ENCODE data around the gene P2RY10. TPM values are rescaled to one million over a fixed set of nuclear protein-coding genes. Genes with fewer than 3 reads are reported as not detected.

P2RY10 gene, protein sequence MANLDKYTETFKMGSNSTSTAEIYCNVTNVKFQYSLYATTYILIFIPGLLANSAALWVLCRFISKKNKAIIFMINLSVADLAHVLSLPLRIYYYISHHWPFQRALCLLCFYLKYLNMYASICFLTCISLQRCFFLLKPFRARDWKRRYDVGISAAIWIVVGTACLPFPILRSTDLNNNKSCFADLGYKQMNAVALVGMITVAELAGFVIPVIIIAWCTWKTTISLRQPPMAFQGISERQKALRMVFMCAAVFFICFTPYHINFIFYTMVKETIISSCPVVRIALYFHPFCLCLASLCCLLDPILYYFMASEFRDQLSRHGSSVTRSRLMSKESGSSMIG
- total RNA-seq (2021), result not detected in 2 replicates
- Bru-seq, nascent RNA, result percentile 11 among the genes with signal in this experiment
- BruChase-seq, experiment 1, labeled RNA remaining after a 2-hour chase, result percentile 14 among the genes with signal in this experiment
- BruChase-seq, experiment 2, labeled RNA remaining after a 6-hour chase, result not detected
- long read RNA-seq, result 0 reads

DNA sequence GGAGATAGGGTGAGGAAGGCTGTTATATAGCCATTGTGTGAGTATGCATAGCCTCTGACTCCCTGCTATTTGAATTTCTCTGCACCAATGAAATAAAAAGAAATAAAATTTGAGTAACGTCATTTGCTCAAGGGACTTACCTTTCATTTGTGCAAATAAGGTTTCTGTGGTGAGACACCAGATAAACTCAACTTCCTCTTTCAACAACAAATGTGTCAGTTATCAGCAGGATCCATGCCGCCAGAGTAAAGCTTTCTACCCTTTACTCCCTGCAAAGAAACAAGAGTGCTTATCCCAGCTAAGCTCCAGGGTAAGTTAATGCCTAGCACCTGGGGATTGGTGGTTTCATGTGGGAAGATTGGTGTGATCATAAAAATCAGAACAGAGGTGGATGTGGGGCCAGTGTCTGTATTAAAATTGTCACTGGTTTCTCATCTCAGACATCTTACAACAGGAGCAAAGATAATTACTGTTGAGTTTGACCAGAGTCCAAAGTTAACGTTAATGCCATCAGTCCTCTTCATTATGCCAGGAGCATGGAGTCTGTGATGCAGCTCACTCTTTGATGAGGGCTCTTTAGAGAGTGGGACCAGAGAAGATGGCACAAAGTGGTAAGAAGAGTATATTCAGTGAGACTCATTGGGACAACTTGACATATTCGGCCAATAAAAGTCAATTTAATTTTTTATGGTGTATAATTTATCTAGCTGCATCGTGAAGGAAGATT is at the start of gene P2RY10:
Gene P2RY10, plus strand, starts transcription at position 206 of the 727 bp plus-strand sequence. CDS start 15,130 bp downstream, outside the sequence.
- Histone ChIP-seq H3K4me2 (no peak within 1 kb of the TSS), H3K9me2 (ENCODE audit: insufficient read depth) (no peaks in the 10 kb centered on the region), H3F3A (ENCODE audit: insufficient read depth, low read depth) (no peaks in the 10 kb centered on the region), H3K36me3 (ENCODE audit: low read depth) (no peaks in the 10 kb centered on the region), H3K4me3 (no peak within 1 kb of the TSS), H3K79me2 (ENCODE audit: low read depth) (no peaks in the 10 kb centered on the region), H2AFZ (no peak within 1 kb of the TSS), H3K27me3 (ENCODE audit: insufficient read depth, low read depth) (no peaks in the 10 kb centered on the region), H3K27ac (no peak within 1 kb of the TSS), H4K20me1 (ENCODE audit: insufficient read depth) (no peaks in the 10 kb centered on the region), H3K9me3 (ENCODE audit: insufficient read depth, low read depth) (no peaks in the 10 kb centered on the region), H3K4me1 (replicated peaks; ENCODE audit: insufficient read depth) (no peaks in the 10 kb centered on the region)
- CTCF ChIA-PET, result no interaction called here
- intact Hi-C loops (cut with micrococcal nuclease; ENCODE audit: unreplicated experiment), result no loop called here
- POLR2A ChIA-PET (ENCODE audit: unreplicated experiment), result no interaction called here
- no peak for TF ChIP-seq EZH2 (IDR thresholded peaks at IDR 0.05; ENCODE audit: low read depth)
- TF ChIP-seq, protein P1, sequence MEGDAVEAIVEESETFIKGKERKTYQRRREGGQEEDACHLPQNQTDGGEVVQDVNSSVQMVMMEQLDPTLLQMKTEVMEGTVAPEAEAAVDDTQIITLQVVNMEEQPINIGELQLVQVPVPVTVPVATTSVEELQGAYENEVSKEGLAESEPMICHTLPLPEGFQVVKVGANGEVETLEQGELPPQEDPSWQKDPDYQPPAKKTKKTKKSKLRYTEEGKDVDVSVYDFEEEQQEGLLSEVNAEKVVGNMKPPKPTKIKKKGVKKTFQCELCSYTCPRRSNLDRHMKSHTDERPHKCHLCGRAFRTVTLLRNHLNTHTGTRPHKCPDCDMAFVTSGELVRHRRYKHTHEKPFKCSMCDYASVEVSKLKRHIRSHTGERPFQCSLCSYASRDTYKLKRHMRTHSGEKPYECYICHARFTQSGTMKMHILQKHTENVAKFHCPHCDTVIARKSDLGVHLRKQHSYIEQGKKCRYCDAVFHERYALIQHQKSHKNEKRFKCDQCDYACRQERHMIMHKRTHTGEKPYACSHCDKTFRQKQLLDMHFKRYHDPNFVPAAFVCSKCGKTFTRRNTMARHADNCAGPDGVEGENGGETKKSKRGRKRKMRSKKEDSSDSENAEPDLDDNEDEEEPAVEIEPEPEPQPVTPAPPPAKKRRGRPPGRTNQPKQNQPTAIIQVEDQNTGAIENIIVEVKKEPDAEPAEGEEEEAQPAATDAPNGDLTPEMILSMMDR (conservative IDR thresholded peaks at IDR 0.05), result no peak
- BruUV-seq (replicated peaks), result no TSS peak
- DNase-seq, result no peak

DNA sequence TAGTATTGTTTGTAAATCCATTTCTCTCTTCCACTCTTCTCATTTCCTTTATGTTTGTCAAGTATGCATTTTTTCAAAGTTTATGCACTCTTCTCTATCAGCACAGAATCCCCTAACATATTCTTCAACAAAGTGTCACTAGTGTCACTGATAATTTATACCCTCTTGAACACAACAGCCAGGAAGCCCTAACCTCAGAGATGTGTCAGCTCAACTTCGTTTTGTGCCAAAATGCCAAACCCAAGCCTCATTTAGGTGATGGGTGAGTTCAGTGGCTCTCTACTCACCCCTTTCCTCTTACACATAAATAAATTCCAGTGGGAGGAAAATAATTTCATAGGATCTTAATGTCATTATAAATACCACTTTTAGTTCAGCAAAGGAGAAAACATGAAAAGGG is 22.4 kb upstream of the P2RY10 start:
- no peaks in the 10 kb centered on the region for H3K36me3 ChIP-seq (ENCODE audit: low read depth)
- H3F3A ChIP-seq (ENCODE audit: insufficient read depth, low read depth), result no peaks in the 10 kb centered on the region
- intact Hi-C loops (cut with micrococcal nuclease; ENCODE audit: unreplicated experiment), result no loop called here
- H3K79me2 ChIP-seq (ENCODE audit: low read depth), result no peaks in the 10 kb centered on the region
- TF ChIP-seq EZH2 (IDR thresholded peaks at IDR 0.05; ENCODE audit: low read depth), result no peak
- TF ChIP-seq, protein P1 (conservative IDR thresholded peaks at IDR 0.05), result no peak
- H2AFZ ChIP-seq, result no peak overlapping the region
- no peaks in the 10 kb centered on the region for H4K20me1 ChIP-seq (ENCODE audit: insufficient read depth)
- POLR2A ChIA-PET (ENCODE audit: unreplicated experiment), result no interaction called here
- H3K9me3 ChIP-seq (ENCODE audit: insufficient read depth, low read depth), result no peaks in the 10 kb centered on the region
- H3K27ac ChIP-seq, result no peak overlapping the region
- H3K27me3 ChIP-seq (ENCODE audit: insufficient read depth, low read depth), result no peaks in the 10 kb centered on the region
- no peak overlapping the region for H3K4me3 ChIP-seq
- no peaks in the 10 kb centered on the region for H3K9me2 ChIP-seq (ENCODE audit: insufficient read depth)
- BruUV-seq (replicated peaks), result no TSS peak
- no peak for DNase-seq
- CTCF ChIA-PET, result no interaction called here
- no peaks in the 10 kb centered on the region for H3K4me1 ChIP-seq (replicated peaks; ENCODE audit: insufficient read depth)
- no peak overlapping the region for H3K4me2 ChIP-seq

DNA sequence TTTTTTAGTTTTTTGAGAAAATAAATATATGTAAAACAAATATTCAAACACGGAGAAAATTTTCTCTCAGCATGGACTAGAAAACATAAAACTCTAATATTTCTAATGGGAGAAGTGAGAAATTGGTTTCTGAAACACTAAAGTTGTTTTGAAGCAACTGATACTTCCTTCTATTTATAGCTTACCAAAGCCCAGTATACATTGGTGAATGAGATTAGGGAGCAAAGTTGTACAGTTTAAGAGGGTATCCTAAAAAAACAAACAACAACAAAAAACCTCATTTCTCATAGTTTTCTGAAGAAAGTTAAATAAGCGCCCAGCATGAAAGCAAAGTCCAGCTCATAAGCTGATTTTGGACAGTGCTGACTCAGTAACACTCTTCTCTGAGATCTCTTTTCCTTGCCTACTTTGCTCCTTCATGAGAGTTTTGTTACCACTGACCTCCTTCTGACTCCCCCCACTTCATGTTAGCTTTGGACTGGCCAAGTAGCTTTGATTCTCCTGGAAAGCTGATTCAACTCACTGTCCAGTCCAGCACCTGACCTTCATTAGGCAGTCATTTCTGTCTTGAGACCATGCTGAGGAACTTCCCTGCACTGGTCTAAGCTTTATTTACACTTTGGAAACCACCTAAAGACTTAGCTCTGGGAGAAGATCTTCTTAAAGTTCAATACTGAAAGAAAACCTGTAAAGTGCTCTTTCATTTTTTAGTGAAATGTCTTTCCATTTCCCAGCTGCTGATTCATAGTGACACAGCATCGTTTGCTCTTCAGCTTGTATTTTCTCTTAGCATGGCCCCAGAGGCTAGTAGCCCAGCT is 21.8 kb upstream of the P2RY10 start:
- POLR2A ChIA-PET (ENCODE audit: unreplicated experiment), result no interaction called here
- Histone ChIP-seq H3K4me2 (no peak overlapping the region), H3K36me3 (ENCODE audit: low read depth) (no peaks in the 10 kb centered on the region), H3K27me3 (ENCODE audit: insufficient read depth, low read depth) (no peaks in the 10 kb centered on the region), H3K27ac (no peak overlapping the region), H2AFZ (no peak overlapping the region), H3K4me1 (replicated peaks; ENCODE audit: insufficient read depth) (no peaks in the 10 kb centered on the region), H3K79me2 (ENCODE audit: low read depth) (no peaks in the 10 kb centered on the region), H3K9me3 (ENCODE audit: insufficient read depth, low read depth) (no peaks in the 10 kb centered on the region), H3K4me3 (no peak overlapping the region), H4K20me1 (ENCODE audit: insufficient read depth) (no peaks in the 10 kb centered on the region), H3K9me2 (ENCODE audit: insufficient read depth) (no peaks in the 10 kb centered on the region), H3F3A (ENCODE audit: insufficient read depth, low read depth) (no peaks in the 10 kb centered on the region)
- DNase-seq, result no peak
- CTCF ChIA-PET, result no interaction called here
- no peak for TF ChIP-seq EZH2 (IDR thresholded peaks at IDR 0.05; ENCODE audit: low read depth)
- TF ChIP-seq, protein P1 (conservative IDR thresholded peaks at IDR 0.05), result no peak
- no TSS peak for BruUV-seq (replicated peaks)
- intact Hi-C loops (cut with micrococcal nuclease; ENCODE audit: unreplicated experiment), result no loop called here

All from PC-9 (cell line).